C4-2B (cell line): ENCODE data around the gene DLG1.

Experiments used
- H3K27ac ChIP-seq: fragments of 450-650 bp; 2 replicates; pipeline ENCODE4 v1.5.1; 2017
- ZFX ChIP-seq: fragments of 450-650 bp; IDR thresholded peaks from 2 replicates; pipeline ENCODE4 v1.6.1; 2017
- TF ChIP-seq, protein P1 (sequence below): fragments of 450-650 bp; conservative IDR thresholded peaks from 2 replicates; pipeline ENCODE4 v1.5.1; 2017; ENCODE audit warnings: mild to moderate bottlenecking

DLG1 gene

GRCh38 chr3:197012540-197012883 is 285.9 kb downstream of the DLG1 start:
- TF ChIP-seq, protein P1, sequence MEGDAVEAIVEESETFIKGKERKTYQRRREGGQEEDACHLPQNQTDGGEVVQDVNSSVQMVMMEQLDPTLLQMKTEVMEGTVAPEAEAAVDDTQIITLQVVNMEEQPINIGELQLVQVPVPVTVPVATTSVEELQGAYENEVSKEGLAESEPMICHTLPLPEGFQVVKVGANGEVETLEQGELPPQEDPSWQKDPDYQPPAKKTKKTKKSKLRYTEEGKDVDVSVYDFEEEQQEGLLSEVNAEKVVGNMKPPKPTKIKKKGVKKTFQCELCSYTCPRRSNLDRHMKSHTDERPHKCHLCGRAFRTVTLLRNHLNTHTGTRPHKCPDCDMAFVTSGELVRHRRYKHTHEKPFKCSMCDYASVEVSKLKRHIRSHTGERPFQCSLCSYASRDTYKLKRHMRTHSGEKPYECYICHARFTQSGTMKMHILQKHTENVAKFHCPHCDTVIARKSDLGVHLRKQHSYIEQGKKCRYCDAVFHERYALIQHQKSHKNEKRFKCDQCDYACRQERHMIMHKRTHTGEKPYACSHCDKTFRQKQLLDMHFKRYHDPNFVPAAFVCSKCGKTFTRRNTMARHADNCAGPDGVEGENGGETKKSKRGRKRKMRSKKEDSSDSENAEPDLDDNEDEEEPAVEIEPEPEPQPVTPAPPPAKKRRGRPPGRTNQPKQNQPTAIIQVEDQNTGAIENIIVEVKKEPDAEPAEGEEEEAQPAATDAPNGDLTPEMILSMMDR: no peak
- no peak for TF ChIP-seq ZFX
- no peak overlapping the region for H3K27ac ChIP-seq

- TF ChIP-seq, protein P1: no peak
- no peak for TF ChIP-seq ZFX
Observed at GRCh38 chr3:197011780-197012539, 286.5 kb downstream of the DLG1 start.

GRCh38 chr3:197010556-197011351 is 287.7 kb downstream of the DLG1 start:
- H3K27ac ChIP-seq: no peak overlapping the region
- no peak for TF ChIP-seq ZFX
- TF ChIP-seq, protein P1: no peak

More at GRCh38 chr3:197011780-197012539, 286.5 kb downstream of the DLG1 start:
- H3K27ac ChIP-seq: no peak overlapping the region

DNA sequence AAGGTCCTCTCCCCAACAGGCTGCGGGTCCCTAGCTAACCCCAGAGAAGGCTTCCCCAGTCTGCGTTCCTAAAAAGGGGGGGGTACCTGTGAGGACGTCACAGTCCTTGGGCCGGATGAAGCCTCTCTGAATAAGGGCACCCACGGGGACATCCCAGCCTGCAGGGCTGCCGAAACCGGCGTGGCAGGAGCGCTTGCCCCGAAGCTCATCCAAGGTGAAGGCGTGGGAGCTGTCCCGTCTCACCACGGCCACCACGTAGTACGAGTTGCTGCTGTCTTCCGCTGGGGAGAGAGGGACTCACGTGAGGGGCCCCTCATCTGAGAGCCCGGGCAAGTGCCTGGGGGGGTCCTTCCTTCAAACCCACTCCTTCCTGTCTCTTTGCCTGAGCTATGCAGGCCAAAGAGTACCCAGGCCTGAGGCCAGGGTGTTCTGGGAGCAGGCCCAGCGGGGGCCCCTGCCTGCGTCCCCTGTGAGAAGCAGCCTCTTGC is 288.8 kb downstream of the DLG1 start:
- no peak overlapping the region for H3K27ac ChIP-seq
- no peak for TF ChIP-seq ZFX
- TF ChIP-seq, protein P1: no peak

GRCh38 chr3:197008436-197009209 is 289.8 kb downstream of the DLG1 start:
- no peak for TF ChIP-seq ZFX
- TF ChIP-seq, protein P1: no peak
- H3K27ac ChIP-seq: no peak overlapping the region

- TF ChIP-seq, protein P1: no peak
- no peak for TF ChIP-seq ZFX
Observed at GRCh38 chr3:197007953-197008352, 290.5 kb downstream of the DLG1 start.

More at GRCh38 chr3:197007953-197008352, 290.5 kb downstream of the DLG1 start:
- no peak overlapping the region for H3K27ac ChIP-seq
